SKM-1 treated with dmso at 0.1 percent for 144 hours (cell line): ENCODE results near the gene RFPL4A.
A peak's percentile ranks its signal among the peaks of the same experiment; 100 is the strongest.

Source experiments
- DNase-seq: peaks from one replicate; lab custom pipeline; 2025; ENCODE audit not compliant: unreplicated experiment; lab: John Stamatoyannopoulos, UW

RFPL4A gene

DNA sequence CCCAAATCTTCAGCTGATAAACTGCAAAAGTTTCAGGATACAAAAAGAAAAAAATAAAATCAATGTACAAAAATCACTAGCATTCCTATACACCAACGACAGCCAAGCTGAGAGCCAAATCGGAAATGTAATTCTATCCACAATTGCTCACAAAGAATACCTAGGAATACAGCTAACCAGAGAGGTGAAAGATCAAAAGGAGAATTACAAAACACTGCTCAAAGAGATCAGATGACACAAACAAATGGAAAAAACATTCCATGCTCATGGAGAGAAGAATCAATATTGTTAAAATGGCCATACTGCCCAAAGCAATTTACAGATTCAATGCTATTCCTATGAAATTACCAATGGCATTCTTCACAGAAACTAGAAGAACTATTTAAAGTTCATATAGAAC lies 43.4 kb downstream of the RFPL4A start:
- no peak for DNase-seq

DNA sequence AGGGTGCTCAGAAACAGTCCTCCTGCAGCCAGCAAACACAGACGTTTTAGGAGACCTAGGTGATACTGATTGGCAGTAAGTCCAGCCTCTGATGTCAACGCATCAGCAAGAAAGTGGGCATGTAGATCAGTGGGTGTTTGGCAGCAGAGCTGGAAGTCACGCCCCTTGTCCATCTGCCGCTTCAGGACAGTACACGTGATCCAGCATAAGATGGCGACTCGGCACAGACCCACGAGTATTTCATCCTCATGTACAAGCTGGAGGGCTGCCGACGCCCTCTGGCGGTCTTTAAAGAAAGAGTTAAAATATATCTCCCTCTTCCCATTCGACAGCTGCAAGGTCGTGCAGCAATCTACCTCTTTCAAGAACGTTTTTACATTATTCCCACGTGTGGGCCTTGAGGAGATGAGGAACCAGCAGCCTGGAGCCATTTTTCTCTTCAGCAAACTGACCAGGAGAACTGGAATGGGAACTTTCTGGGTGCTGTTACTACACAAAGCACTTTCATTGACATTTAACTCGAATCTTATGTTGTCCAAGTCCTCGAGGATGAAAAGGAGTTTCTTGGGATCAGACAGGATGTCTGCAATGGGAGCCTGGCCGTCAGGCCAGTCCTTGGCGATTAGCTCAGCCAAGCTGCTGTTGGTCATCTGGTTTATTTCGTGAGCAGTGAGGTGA lies 50.6 kb downstream of the RFPL4A start:
- DNase-seq, result peak; percentile 15

DNA sequence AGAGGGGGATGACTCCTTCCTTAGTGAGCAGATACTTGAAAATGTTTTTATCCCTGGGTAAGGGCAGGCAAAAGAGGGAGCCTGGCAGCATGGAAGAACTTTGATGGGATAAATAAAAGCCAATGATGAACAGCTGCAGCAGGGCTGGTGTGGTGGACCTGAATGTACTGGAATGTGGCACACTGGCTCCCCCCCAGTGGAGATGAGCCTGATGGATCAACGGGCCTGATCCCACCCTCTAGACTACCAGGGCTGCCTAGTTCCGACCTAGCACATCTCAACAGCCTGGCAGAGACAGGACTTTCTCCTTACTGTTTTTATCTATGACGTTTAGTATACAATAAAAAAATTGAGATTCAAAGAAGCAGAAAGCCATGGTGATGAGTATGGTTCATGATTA lies 52.4 kb downstream of the RFPL4A start:
- DNase-seq, result no peak

DNA sequence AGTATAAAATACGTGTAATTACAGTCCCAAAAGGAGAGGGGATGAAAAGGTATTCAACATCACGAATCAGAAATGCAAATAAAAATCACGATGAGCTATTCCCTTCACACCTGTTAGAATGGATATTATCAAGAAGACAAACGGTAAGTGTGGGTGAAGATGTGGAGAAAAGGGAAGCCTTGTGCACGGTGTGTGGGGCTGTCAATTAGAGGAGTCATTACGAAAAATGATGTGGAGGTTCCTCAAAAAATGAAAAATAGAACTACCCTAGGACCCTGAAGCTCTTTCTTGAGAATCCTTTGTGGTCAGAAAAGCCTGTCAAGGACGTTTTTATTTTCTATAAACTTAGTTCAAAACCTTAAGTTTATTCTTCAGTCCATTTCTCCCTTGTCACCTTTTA lies 53.6 kb downstream of the RFPL4A start:
- DNase-seq, result no peak
